GM21786 (cell line): Measurements from ENCODE around the gene PPP1R3E.

Experiments
- ATAC-seq: cut with Tn5 transposase; IDR thresholded peaks from one replicate; pipeline ENCODE4 v1.9.1; 2021; ENCODE audit not compliant: unreplicated experiment

Gene PPP1R3E

GRCh38 chr14:23322568-23323517, 20.2 kb upstream of the PPP1R3E start:
- ATAC-seq: no peak

GRCh38 chr14:23321572-23322547, 19.2 kb upstream of the PPP1R3E start:
- ATAC-seq: peak; percentile 2

- ATAC-seq: peak; percentile 88
These were observed 18.2 kb upstream of the PPP1R3E start, which contains the start of gene PABPN1 for GRCh38 chr14:23320584-23321571. Gene PABPN1, plus strand, starts transcription at chr14:23321457. Its CDS starts 13 bp downstream, at chr14:23321470.

- ATAC-seq: no peak
These were observed 17.3 kb upstream of the PPP1R3E start for GRCh38 chr14:23319746-23320583.

GRCh38 chr14:23316300-23316699, 13.6 kb upstream of the PPP1R3E start:
- ATAC-seq: no peak

GRCh38 chr14:23310546-23310945, 7.9 kb upstream of the PPP1R3E start:
- ATAC-seq: no peak

GRCh38 chr14:23308721-23309445, 6.2 kb upstream of the PPP1R3E start:
- ATAC-seq: no peak

- no peak for ATAC-seq
These were observed 5.3 kb upstream of the PPP1R3E start for GRCh38 chr14:23307687-23308644.

GRCh38 chr14:23307146-23307530, 4.5 kb upstream of the PPP1R3E start:
- ATAC-seq: no peak

GRCh38 chr14:23306412-23307145, 3.9 kb upstream of the PPP1R3E start, which contains the start of gene BCL2L2:
Gene BCL2L2, plus strand, starts transcription at chr14:23306833. Its CDS starts 935 bp downstream, at chr14:23307768.
- ATAC-seq: peak; percentile 22

- peak; percentile 11 for ATAC-seq
These were observed 730 bp downstream of the PPP1R3E start for GRCh38 chr14:23301969-23302289.

- ATAC-seq: peak; percentile 71
These were observed 1.2 kb downstream of the PPP1R3E start for GRCh38 chr14:23301288-23301968.

- no peak for ATAC-seq
These were observed 1.9 kb downstream of the PPP1R3E start for GRCh38 chr14:23300687-23301223.

GRCh38 chr14:23299986-23300686, 2.5 kb downstream of the PPP1R3E start:
- ATAC-seq: no peak

- no peak for ATAC-seq
These were observed 3.3 kb downstream of the PPP1R3E start for GRCh38 chr14:23299211-23299957.
